Activated T-cell treated with anti-CD3 and anti-CD28 coated beads, Interleukin-2, amount 50 U/mL, for 1 hour (primary cell): ENCODE data around the gene SMIM44.
A peak's percentile ranks its signal among the peaks of the same experiment; 100 is the strongest.
"Not testable (repeated sequence)": the region's sequence is repeated elsewhere in the genome, so short reads cannot be mapped to it uniquely, and the experiment has no call there.

Experiments
- DNase-seq: peaks from one replicate; pipeline ENCODE4 v3.0.0-alpha.2; 2020

Gene SMIM44

DNA sequence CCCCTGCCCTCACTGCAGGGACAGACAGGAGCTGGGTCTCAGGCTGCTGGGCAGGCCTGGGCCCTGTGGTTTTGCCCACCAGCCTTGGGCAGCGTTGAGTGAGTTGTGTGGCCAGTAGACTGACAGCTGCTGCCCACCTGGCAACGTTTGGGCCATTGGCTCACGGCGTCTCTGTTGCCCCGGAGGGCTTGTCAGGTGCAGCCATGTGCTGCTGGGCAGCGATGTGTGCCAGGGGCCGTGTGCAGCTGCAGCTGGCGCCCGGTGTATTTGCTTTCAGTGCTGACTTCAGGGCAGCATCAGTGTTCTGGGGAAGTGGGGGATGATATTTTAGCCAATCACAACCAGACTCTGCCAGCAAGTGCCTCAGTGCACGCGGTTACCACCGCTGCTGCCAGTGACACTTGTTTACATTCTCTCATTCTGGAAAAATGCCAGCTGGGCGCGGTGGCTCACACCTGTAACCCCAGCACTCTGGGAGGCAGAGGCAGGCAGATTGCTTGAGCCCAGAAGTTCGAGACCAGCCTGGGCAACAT, 33.5 kb upstream of the SMIM44 start:
- DNase-seq = peak; percentile 43

DNA sequence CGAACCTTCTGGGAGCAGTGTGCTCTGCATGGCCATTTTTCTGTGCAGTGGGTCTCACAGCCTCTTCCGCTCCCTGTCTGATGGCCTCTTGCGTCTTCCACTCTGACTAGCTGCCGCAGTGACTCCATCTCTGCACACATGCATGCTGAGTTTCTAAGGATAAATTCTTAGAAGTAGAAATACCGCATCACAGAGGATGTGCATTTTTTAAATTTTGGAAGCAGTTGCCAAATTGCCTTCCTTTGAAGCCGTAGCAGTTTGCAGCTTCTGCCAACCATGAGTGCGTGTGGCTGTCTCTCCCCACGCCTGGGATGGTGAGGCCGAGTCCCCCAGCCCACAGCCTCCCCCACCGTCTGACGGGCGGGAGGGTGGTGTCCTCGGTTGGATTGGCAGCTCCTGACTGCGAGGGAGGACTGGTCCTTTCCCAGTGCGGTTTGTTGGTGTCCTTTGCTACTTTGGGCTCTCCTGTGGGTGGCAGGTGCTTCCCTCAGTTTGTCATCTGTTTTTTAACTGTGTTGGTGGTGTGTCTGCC, 32.7 kb upstream of the SMIM44 start:
- no peak for DNase-seq

DNA sequence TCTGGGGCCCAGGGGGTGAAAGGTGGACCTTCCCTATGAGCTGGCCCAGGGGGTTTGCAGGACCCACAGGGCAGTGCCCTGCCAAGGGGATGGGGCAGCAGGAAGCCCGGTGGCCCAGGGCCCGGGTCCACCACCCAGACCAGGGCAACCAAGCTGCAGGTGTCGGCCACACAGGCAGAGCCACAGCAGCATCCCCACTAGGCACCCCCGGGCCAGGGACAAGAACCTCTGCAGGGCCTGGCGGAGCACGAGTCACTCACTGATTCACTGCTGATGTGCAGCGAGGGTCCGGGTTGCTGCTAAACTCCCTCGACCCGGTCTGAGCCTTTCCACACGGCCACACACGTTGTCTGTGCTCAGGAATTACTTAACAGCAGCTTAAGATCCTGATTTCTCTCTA, 31.7 kb upstream of the SMIM44 start:
- DNase-seq = no peak

DNA sequence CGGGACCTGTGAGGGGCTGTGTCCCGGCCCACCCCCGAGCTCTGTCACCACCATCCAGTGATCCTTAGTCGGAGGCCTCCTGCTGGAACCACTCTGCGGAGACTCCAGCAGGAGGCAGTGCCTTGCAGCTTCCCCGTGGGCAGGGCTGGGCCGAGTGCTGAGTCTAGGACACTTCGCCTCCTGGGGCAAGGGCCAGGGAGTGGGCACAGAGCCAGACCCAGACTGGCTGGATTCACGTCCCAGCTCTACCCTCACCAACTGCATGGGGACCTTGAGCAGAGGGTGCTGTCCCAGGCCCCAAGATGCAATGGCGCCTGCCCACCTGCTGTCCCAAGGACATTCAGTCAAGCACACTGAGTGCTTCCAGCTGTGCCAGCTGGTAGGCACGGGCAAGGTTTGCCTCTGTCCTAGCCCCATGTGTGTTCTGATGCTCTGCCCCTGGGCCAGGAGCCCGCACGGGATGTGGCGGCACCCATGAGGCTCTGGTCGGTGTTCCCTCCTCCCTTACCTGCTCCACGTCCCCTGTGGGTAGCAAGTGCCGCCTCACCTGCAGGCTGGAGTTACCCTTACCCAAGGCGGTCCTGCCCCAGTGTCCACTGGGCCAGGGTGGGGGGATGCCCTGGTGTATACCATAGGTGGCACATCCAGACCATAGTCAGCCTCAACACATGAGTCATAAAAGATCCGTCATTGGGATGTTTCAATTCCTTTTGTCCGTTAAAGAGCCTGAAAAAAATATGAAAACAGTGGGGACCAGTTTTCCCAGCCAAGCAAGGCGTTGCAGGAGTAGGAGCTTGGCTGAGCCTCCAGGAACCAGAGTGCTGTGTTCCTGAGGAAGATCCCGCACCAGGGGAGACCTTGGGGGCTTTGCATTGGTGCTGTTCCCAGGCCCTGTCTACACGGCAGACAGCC, 30.2 kb upstream of the SMIM44 start:
- no peak for DNase-seq

DNA sequence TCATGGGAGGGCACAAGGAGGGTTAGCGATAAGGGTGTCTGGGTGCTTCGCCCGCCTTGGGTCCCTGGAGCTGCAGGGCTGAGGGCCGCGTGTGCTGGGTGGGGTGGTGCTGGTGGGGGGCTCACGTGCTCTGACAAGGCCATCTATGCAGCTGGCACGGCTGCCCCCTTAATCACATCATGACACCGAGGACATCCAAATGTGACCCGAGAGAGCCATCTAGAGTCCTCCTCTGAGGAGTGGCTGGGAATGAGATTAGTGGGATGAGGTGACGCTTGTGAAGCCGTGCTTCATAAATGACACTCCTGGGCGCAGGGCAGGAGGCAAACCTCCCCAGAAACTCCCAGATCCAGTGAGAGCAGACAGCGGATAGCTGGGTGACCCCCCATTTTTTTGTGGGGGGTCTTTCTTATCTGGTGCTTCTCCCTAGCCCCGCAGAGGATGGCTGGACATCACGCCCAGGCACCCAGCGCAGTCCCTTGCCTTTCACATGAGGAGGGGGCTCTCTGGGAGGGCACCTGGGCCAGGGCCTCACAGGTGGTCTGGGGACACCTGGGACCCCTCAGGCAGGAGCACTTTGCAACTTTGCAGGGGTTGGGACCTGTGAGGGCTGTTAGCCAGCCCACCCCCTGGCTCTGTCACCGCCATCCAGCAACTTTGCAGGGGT, 29.5 kb upstream of the SMIM44 start:
- no peak for DNase-seq

DNA sequence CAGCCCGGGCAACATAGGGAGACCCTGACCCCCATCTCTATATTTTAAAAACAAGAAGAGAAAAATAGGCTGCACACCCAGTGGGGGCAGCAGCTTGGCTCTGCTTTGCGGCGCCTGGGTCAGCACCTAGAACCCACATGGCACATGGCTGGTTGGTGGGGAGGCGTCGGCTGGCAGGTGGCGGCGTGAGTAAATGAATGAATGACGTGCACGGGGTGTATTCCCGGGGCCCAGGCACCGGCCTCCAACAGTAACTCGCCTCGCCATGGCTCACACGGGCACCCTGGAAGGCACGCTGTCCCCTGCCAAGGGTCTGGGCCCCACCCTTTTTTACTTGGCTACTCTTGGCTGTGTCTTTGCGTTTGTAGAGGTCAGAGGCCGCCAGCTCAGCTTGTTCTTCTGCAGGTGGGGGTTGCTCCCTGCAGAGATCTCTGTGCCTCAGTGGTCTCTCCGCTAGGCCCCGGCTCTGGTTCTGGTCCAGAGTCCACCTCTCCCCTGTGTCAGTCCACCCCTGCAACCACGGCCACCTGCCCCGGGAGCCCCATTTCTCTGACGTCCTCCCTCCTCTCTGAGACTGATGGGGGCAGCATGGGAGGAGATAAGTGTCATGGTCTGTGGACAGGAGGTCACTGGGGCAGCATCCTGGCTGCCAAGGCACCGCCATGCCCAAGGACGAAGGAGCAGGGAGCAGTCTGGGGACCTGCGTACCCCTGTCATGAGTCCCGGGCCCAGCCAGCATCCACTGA, 28.4 kb upstream of the SMIM44 start:
- DNase-seq = no peak

DNA sequence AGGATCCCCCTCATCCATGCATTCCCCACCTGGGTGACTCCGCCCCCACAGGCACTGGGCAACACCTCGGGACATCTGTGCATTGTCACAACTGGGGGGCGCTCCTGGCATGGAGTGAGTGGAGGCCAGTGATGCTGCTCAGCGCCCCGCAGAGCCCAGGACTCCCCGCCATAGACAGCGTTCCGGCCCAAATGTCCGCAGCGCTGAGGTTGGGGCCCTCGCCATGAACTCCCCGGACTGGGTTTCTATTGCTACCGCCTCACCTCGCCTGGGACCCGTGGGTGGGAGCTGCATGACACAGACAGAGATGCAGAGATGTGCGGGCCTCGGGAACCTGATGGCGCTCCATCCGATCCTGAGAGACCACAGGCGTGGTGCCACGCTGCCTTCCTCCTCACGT, 27.5 kb upstream of the SMIM44 start:
- no peak for DNase-seq

DNA sequence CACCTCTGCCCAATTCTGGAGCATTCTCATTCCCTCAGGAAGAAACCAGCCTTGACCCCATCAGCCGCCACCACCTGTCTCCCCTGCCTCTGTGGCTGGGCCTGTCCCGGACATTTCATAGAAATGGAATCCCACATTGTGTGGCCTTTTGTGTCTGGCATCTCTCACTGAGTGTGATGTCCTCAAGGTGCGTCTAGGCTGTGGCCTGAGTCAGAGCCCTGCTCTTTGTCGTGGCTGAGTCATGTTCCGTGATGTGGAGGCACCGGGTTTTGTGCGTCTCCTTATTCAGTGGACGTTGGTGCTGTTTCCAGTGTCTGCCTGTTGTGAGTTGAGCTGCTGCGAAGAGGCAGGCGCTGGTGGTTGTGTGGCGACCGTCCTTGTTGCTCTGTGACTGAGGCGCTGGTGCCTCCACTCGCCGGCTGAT, 26.3 kb upstream of the SMIM44 start:
- no peak for DNase-seq

DNA sequence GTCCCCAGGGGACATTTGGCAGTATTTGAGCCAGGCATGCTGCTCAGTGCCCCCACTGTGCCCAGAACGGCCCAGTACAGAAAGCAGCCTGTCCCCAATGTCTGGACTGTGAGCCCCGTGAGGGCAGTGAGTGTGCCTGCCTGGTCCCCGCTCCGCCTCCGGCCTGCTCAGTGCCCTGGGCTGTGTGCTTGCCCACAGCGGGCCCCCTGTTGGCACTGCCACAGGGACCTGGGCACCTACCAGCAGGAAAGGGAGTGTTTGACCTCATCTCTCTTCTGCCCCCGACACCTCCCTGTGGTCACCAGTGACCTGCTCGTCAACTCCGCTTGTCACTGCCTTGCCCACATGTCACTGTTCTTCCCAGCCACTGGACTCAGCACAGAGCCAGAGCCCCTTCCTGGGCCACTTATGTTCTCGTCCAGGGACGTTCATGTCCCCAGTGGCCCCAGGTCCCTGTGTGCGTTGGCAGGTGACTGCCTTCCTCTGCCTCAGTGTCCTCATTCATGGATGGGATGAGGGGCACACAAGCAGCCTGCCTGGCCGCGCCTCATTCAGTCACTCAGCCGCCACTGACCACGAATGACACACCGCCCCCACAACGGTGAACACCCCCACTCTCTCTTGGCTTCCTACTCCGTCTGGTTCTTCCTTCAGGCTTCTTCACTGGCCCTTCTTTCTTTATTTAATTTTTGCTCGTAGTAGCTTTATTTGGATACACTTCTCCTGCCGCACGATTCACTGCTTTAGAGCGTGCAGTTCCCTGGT, 25.7 kb upstream of the SMIM44 start:
- DNase-seq = no peak

DNA sequence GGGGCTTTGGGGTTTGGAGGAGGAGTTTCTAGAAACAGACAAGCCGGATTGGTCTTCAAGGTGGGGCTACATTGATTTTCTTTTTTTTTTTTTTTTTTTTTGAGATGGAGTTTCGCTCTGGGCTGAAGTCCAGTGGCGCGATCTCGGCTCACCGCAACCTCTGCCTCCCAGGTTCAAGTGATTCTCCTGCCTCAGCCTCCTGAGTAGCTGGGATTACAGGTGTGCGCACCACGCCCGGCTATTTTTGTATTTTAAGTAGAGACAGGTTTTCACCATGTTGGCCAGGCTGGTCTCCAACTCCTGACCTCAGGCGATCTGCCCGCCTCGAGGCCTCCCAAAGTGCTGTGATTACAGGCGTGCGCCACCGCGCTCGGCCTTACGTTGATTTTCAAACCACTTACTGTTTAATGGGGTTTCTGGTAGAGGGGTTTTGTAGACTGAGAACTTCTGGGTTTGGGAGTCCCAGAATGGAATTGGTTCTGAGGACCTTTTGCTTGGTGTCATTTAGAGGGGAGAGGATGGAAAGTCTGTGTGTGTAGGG, 24.9 kb upstream of the SMIM44 start:
- not testable (repeated sequence) for DNase-seq

DNA sequence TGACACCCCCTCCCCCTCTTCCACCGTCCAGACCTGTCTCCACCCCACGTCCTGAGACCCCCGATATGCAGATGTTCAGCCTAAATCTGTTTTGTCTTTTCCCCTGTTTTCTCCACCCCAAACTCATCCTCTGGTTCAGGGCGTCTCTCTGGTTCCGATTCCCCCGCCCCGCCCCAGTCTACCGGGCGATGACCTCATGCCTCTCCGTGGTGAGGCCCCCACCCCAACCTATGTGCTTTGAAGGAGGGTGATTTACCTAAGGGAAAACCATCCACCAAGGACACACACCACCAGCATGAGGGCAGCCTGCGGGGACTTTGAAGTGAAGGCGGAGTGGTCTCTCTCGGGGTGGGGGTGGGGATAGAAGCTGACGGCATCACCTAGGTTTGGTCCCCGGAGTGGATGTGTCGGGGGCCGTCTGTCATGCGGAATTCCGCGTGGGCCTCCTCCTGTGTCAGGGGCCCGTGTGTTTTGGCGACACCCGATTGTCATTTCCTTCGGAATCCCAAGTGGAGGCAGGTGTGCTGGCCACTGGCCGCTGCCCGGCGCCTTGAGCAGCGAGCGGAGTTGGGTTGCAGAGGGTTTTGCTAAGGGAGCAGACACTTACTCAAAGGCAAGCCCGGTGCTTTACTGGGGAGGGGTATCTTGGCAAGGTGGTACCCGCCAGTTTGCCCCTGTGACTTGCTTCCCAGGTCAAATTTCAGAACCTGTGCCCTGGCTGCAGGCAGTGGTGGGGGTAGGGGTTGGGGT, 24.3 kb upstream of the SMIM44 start:
- DNase-seq = peak; percentile 61

DNA sequence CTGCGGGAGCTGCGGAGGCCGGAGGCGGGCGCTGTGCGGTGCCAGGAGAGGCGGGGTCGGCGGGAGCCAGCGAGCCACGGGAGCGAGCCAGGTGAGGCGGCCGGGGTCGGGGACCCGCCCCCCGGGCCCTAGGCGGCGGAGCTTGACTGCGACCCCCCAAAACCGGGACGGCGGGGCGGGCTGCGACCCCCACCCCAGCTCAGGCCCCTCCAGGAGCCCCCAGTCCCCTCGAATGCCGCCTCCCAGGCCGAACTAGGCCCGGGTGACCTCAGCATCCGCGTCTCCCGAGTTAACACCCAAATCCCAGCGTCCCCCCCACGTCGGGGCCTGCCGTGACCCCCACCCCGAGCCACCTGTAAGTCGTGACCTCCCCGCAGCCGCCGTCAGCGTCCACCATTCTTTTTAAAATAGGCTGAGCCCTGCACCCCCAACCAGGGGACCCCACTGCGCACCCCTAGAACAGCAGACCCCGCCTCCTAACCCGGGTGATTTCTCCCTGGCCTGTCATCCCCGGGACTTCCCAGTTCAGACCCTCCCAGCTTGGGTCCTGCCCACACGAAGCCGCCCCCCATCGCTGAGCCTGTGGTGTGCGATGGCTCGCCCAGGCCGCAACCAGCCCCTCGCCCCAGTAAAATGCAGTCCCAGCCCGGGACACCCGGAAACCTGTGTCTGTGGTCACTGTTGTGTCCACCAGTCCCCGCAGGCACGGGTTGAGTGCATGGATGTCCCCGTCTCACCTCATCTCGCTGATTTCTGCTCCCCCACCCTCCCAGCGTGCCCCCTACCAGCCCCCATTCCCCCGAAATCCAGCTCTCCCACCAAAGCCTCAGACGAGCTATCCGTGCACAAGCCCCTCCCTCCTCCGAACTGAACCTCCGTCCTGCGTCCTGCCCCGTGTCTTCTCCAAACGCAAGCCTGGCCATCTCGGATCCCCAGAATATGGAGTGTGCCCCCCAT, 23.4 kb upstream of the SMIM44 start:
- peak; percentile 30 for DNase-seq

DNA sequence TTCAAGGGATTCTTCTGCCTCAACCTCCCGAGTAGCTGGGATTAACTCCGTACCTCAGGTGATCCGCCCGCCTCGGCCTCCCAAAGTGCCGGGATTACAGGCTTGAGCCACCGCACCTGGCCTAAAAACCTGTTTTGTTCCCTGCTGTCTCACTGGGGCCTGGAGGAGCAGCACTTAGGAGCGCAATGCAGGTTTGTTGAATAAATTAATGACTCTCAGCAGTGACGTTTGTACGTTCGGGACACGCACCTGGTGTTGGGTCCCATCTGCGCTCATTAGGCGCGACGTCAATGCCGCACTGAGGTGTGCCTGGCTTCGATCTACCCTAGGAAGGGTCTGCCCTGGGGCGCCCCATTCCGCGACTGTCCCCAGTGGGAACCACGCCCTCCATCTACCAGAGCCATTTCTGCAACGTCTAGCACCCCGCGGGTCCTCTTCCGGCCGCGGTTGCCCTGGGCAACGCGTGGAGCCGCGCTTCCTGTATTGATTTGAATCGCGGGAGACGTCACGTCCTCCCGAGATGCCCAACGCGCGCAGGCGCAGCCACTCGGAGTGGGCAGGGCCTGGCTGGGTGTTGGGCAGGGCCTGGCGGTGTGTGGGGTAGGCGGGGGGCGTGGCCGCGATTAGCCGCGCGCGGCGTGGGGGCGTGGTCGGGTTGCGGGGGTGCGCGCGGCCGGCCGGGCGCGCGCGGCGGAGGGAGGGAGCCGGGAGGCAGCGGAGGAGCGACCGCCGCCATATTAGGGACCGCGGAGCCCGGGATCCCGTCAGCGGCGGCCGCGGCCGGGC, 22.6 kb upstream of the SMIM44 start, which contains the start of gene FZR1:
TSS of gene FZR1 (plus strand) at position 714 of the 786 bp plus-strand sequence. CDS start 16,679 bp downstream, outside the sequence.
- DNase-seq = peak; percentile 100

DNA sequence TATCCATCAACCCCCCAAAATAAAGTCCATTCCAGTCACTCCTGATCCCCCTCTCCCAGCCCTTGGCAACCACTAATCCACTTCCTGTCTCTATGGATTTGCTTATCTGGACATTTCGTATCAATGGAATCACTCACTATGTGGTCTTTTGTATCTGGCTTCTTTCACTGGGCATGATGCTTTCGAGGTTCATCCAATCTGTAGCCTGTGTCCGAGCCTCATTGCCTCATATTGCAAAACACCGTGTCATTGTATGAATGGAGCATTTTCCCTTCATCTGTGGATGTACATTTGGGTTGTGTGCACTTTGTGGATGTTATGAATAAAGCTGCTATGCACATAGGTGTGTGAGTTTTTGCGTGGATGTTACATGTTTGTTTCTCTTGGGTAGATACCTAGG, 21.5 kb upstream of the SMIM44 start:
- DNase-seq = no peak

DNA sequence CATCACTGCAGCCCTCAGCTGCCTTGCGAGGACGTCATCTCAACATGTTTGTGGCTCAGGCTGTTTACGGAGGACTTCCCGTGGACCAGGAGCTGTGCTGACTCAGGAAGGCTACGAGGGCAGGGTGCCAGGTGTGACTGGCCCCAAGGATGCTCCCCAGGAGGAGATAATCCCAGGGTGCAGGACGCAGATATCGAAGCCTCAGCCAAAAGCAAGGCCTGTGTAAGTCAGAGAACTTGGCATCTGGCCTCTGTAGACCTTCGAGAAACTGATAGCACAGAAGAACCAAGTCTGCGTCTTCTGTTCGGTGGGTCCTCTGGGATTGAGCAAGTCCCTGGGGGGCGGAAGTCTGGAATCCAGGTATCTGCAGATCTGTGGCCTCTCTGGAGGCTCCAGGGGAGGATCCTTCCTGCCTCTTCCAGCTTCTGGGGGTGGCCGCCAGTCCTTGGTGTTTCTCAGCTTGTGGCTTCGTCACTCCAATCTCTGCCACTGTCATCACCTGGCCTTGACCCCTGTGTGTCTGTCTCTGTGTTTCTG, 19.9 kb upstream of the SMIM44 start:
- DNase-seq = no peak

DNA sequence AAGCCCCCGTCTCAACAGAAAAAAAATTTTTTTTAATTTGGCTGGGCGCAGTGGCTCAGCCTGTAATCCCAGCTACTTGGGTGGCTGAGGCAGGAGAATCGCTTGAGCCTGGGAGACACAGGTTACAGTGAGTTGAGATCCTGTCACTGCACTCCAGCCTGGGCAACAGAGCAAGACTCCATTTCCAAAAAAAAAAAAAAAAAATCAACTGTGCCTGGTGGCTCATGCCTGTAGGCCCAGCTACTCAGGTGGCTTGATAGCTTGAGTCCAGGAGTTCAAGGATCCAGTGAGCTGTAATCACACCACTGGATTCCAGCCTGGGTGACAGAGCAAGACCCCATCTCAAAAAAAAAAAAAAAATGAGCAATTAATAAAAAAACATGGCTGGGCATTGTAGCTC, 18.5 kb upstream of the SMIM44 start:
- DNase-seq = no peak

DNA sequence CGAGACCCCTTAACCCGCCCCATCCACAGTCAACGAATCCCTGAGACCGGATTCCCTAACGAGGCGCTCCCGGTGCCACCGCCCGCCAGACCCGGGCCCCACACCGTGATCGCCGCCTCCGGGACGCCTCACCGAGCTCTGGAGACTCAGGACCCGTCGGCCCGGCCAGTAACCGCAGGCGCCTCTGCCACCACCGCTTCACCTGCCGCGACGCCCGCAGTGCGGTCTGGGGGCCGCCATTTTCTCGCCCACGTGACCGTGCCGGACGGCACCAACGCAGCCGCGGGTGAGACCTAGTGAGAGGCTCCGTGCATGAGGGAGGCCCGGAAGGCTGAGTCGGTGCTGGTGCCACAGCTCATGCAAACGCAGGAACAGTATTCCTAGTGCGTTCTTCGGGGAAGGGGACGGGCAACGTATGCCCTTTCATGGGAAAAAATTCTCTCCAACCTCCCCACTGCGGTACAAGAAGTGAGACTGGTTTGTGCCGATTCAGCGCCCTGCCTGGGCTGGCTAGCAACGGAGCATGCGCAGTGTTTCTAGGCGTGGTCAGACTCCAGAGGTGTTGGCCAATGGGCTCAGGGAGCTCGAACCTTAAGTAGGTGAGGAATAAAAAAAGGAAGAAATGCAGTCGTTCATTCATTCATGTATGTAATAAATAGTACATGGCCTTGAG, 17.3 kb upstream of the SMIM44 start, which contains the start of gene DOHH:
TSS of gene DOHH (minus strand) at position 246 of the 673 bp plus-strand sequence. CDS start 3,860 bp downstream, outside the sequence.
- peak; percentile 92 for DNase-seq
